GM12874 (cell line): ENCODE data around the gene PICALM.

Source experiments
- CTCF ChIP-seq: IDR thresholded peaks from 2 replicates; pipeline ENCODE4 v1.5.1; 2011; ENCODE audit warnings: low read depth, mild to moderate bottlenecking, control low read depth, low read length, moderate library complexity; ENCODE audit not compliant: insufficient read depth

The PICALM gene

DNA sequence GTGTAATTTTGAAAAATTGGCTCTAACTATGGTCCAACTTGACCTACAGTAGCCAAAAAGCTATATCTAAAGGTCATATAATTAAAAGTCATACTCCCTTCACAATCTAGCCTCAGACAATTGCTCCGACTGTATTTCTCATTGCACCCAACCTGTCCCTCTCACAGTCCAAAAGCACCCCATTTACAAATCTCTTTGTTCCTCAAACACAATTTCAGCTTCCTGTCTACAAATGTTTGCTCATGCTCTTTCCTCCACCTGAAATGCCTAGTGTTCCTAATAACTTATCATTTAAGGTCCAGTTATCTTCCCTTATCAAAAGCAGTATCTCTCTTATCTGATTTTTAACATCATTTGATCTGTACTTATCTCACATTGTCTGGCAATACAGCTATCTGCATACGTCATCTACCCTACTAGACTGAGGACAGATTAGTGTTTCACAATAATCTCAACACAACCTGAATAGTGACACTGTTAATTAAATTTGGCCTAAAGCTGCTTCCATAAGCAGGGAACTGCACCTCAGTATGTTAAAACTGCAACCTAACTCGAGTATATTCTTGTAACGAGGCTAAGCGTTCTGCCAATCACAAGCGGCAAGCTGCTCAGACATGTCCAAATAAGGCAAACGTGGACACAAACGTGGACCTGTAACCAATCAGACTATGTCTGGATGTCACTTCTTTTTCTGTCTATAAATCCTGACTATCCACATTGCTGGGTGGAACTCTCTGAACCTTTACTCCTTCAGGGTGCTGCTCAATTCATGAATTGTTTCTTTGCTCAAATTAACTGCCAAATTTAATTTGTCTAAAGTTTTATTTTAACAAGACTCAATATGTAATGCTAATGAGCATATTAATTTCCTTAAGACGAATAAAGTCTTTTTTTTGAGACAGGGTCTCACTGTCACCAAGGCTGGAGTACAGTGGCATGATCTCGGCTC lies 15.9 kb downstream of the PICALM start:
- no peak for TF ChIP-seq CTCF

- TF ChIP-seq CTCF: no peak
Measured at GRCh38 chr11:86050196-86050709, 18.6 kb downstream of the PICALM start.

GRCh38 chr11:86047275-86047991 lies 21.5 kb downstream of the PICALM start:
- no peak for TF ChIP-seq CTCF

DNA sequence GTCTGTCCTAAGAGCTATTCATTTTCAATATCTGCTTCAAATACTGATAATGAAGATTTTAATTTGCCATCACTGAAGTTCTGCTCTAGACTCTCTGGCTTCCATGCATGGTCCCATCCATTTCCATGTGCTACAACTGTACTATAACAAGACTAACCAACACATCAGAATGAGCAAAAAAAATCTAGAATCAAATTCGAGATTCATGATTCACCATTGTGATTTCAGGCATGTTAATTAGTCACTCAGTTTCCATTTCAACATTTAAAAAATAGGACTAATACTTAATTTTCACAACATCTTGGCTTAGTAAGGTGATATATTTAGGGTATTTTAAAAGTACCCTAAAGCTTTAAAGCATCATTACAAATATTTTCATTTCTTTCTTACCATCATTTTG lies 22.8 kb downstream of the PICALM start:
- no peak for TF ChIP-seq CTCF

- TF ChIP-seq CTCF: no peak
Measured at GRCh38 chr11:86043765-86044503, 24.9 kb downstream of the PICALM start.

DNA sequence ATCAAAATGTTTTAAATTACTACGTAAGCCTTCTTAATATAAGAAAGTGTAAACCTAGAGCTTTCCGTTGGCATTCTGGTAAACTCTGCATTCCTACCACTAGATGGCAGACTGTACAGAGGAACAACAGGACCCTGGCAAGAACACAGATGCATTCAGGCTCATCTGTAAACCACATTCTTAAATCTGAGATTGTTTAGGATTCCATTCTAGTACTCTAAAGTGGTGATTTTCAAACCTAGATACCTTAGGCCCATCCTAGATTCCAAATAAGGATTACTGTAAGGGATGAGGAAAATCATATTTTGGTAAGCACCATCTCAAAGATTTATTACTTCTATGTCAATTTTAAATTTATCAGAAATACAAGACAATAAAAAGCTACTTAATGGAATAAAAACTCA lies 26.9 kb downstream of the PICALM start:
- TF ChIP-seq CTCF: peak; percentile 65
